ENCODE measurements around the gene ITGB1BP1. TPM values are rescaled to one million over a fixed set of nuclear protein-coding genes. Genes with fewer than 3 reads are reported as not detected.
"Not testable (repeated sequence)": the region's sequence is repeated elsewhere in the genome, so short reads cannot be mapped to it uniquely, and the experiment has no call there.

The ITGB1BP1 gene
- total RNA-seq, 1 experiment from 2014 or later: 32.7 TPM

DNA sequence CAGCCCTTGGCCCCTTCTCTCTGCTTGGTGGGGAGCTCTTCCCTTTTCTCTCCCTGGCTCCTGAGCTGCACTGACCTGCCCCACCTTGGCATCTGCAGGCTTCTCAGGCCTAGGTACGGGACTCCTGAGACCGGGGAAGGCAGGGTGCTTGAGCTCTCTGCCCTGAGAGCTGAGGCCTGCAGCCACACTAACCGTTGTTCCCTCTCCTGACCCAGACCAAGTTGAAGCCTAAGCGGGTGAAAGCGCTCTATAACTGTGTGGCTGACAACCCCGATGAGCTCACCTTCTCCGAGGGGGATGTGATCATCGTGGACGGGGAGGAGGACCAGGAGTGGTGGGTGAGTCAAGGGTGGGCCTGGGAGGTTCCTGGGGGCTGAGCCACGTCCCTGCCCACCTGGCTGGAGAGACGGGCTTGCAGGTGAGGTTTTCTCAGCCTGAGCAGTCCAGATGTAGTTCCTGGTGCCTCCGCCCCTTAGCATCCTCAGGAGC, 22.2 kb downstream of the ITGB1BP1 start (continued):
- TF ChIP-seq, protein P1, sequence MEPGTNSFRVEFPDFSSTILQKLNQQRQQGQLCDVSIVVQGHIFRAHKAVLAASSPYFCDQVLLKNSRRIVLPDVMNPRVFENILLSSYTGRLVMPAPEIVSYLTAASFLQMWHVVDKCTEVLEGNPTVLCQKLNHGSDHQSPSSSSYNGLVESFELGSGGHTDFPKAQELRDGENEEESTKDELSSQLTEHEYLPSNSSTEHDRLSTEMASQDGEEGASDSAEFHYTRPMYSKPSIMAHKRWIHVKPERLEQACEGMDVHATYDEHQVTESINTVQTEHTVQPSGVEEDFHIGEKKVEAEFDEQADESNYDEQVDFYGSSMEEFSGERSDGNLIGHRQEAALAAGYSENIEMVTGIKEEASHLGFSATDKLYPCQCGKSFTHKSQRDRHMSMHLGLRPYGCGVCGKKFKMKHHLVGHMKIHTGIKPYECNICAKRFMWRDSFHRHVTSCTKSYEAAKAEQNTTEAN (CRISPR knock-in tag; IDR thresholded peaks at IDR 0.05): no peak
- no peak for TF ChIP-seq ZNF138 (CRISPR knock-in tag; conservative IDR thresholded peaks at IDR 0.05)

DNA sequence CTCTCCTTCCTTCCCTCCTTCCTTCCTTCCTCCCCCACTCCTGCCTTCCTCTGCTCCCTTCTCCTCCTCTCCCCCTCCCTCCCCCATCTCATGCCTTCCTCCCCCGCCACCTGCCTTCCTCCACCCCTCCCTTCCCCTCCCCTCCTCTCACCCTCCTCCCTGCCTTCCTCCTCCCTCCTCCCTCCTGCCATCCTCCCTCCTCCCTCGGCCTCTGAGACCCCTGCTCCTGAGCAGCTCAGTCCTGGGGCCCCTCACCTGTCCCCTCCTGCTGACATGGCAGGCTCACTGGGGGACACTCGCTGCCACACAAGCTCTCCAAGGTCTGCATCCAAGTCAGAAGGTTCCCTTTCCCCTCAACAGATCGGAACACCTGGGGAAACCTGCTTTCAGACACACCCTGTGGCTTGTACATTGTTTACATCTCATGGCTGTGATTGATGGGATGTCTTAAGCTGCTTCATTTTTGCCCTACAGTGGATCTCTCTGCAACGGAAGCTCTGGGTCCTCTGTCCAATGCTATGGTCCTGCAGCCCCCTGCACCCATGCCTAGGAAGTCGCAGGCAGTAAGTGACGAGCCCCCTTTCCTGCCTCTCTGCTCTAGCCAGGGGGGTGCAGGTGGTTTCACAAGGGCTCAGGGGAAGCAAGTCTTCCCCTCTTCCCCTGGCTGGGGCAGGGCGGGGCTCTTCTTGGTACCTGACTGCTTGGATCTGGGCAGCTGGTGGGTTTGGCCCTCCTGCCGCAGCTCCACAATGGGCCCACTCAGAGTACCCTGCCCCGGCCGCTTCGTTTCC, 22.9 kb downstream of the ITGB1BP1 start:
- peak; percentile 85; the same call in 1 of the 2 replicates for TF ChIP-seq ZNF263 (CRISPR knock-in tag; IDR thresholded peaks at IDR 0.05; ENCODE audit: low read depth)
- TF ChIP-seq JUN (CRISPR knock-in tag; IDR thresholded peaks at IDR 0.05): no peak
- H3K4me1 Mint-ChIP-seq: peaks cover 11% of the 10 kb centered on the region
- ChIA-PET POLR2A (interaction anchor here (1.2 kb wide), 1 partner anchor 22 kb away, joined by 3 read pairs; no protein-coding TSS in a partner anchor), CTCF (interaction anchor here (0.9 to 3.3 kb wide), 7 partner anchors 22 to 289 kb away, joined by 3 to 10 read pairs (median 4); partner anchors contain the start of gene ITGB1BP1)
- no peaks in the 10 kb centered on the region for H3K27me3 Mint-ChIP-seq (ENCODE audit: low read depth)
- no peak overlapping the region; the same call in 1 of the 2 replicates for H3K27ac Mint-ChIP-seq
- peaks cover 7% of the 10 kb centered on the region for H3K36me3 Mint-ChIP-seq
- no peaks in the 10 kb centered on the region for H3K9me3 Mint-ChIP-seq
- DNase-seq (ENCODE audit: low spot score) (no peak), ATAC-seq (no peak)
- H3K4me3 Mint-ChIP-seq: no peak overlapping the region

DNA sequence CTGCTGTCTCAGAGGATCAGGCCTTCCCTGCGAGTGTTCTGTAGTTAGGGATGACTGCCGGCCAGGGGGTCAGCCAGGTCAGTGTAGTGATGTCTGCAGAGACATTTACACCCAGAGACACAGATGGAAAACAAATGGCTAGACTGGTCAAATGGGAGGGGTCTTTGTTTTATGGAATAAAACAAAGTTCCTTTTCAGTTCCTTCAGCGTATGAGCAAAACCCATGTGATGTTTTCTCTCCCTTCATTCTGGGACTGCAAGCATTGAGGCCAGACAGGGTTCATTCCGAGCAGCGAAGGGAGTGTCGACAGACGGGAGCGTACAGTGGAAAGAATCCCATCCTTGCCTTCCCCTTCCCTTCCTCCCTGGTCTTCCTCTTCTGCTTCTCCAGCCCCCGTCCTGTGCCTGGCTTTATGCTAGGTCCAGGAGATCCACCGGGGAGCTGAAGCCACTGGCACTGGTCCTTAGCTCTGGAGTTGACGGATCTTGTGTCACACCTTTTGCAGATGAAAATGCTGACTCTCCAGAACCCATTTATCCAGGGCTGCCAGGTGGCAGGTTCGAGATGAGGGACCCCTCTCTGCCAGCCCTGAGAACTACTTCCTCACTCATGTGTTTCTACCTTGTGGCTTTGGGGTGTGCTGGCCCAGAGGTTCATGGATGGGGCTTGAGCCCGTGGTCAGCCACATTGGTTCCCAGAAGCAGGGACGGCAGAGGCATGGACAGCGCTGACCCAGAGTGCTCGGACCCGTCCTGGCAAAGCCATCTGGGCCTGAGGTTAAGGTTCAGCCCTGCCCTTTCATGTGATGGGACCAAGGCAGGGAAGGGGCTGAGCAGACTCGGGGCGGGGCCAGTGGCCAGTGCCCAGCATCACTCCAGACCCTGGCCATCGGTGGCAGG, 24.2 kb downstream of the ITGB1BP1 start:
- Mint-ChIP-seq H3K27ac (no peak overlapping the region; the same call in 1 of the 2 replicates), H3K9me3 (no peaks in the 10 kb centered on the region), H3K4me3 (no peak overlapping the region), H3K4me1 (peaks cover 11% of the 10 kb centered on the region), H3K27me3 (ENCODE audit: low read depth) (no peaks in the 10 kb centered on the region), H3K36me3 (peaks cover 7% of the 10 kb centered on the region)
- ChIA-PET CTCF (interaction anchor here (1.6 to 3.3 kb wide), 2 partner anchors 256 to 261 kb away, joined by 4 to 10 read pairs; no protein-coding TSS in a partner anchor), POLR2A (no interaction called here)
- no peak for DNase-seq (ENCODE audit: low spot score)
- TF ChIP-seq, protein P2, sequence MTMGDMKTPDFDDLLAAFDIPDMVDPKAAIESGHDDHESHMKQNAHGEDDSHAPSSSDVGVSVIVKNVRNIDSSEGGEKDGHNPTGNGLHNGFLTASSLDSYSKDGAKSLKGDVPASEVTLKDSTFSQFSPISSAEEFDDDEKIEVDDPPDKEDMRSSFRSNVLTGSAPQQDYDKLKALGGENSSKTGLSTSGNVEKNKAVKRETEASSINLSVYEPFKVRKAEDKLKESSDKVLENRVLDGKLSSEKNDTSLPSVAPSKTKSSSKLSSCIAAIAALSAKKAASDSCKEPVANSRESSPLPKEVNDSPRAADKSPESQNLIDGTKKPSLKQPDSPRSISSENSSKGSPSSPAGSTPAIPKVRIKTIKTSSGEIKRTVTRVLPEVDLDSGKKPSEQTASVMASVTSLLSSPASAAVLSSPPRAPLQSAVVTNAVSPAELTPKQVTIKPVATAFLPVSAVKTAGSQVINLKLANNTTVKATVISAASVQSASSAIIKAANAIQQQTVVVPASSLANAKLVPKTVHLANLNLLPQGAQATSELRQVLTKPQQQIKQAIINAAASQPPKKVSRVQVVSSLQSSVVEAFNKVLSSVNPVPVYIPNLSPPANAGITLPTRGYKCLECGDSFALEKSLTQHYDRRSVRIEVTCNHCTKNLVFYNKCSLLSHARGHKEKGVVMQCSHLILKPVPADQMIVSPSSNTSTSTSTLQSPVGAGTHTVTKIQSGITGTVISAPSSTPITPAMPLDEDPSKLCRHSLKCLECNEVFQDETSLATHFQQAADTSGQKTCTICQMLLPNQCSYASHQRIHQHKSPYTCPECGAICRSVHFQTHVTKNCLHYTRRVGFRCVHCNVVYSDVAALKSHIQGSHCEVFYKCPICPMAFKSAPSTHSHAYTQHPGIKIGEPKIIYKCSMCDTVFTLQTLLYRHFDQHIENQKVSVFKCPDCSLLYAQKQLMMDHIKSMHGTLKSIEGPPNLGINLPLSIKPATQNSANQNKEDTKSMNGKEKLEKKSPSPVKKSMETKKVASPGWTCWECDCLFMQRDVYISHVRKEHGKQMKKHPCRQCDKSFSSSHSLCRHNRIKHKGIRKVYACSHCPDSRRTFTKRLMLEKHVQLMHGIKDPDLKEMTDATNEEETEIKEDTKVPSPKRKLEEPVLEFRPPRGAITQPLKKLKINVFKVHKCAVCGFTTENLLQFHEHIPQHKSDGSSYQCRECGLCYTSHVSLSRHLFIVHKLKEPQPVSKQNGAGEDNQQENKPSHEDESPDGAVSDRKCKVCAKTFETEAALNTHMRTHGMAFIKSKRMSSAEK (CRISPR knock-in tag; IDR thresholded peaks at IDR 0.05; ENCODE audit: borderline replicate concordance): no peak
- TF ChIP-seq ZNF138 (CRISPR knock-in tag; conservative IDR thresholded peaks at IDR 0.05) (no peak), TCF7 (CRISPR knock-in tag; IDR thresholded peaks at IDR 0.05; ENCODE audit: low read depth) (no peak), MXD4 (CRISPR knock-in tag; IDR thresholded peaks at IDR 0.05; ENCODE audit: borderline replicate concordance) (no peak), ZNF423 (CRISPR knock-in tag; IDR thresholded peaks at IDR 0.05) (no peak)
- TF ChIP-seq, protein P3, sequence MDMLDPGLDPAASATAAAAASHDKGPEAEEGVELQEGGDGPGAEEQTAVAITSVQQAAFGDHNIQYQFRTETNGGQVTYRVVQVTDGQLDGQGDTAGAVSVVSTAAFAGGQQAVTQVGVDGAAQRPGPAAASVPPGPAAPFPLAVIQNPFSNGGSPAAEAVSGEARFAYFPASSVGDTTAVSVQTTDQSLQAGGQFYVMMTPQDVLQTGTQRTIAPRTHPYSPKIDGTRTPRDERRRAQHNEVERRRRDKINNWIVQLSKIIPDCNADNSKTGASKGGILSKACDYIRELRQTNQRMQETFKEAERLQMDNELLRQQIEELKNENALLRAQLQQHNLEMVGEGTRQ (CRISPR knock-in tag; IDR thresholded peaks at IDR 0.05): no peak
- TF ChIP-seq, protein P4, sequence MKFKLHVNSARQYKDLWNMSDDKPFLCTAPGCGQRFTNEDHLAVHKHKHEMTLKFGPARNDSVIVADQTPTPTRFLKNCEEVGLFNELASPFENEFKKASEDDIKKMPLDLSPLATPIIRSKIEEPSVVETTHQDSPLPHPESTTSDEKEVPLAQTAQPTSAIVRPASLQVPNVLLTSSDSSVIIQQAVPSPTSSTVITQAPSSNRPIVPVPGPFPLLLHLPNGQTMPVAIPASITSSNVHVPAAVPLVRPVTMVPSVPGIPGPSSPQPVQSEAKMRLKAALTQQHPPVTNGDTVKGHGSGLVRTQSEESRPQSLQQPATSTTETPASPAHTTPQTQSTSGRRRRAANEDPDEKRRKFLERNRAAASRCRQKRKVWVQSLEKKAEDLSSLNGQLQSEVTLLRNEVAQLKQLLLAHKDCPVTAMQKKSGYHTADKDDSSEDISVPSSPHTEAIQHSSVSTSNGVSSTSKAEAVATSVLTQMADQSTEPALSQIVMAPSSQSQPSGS (CRISPR knock-in tag; IDR thresholded peaks at IDR 0.05; ENCODE audit: borderline replicate concordance, low read depth): no peak
- TF ChIP-seq, protein P5, sequence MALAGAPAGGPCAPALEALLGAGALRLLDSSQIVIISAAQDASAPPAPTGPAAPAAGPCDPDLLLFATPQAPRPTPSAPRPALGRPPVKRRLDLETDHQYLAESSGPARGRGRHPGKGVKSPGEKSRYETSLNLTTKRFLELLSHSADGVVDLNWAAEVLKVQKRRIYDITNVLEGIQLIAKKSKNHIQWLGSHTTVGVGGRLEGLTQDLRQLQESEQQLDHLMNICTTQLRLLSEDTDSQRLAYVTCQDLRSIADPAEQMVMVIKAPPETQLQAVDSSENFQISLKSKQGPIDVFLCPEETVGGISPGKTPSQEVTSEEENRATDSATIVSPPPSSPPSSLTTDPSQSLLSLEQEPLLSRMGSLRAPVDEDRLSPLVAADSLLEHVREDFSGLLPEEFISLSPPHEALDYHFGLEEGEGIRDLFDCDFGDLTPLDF (CRISPR knock-in tag; IDR thresholded peaks at IDR 0.05): no peak
- TF ChIP-seq, protein P6, sequence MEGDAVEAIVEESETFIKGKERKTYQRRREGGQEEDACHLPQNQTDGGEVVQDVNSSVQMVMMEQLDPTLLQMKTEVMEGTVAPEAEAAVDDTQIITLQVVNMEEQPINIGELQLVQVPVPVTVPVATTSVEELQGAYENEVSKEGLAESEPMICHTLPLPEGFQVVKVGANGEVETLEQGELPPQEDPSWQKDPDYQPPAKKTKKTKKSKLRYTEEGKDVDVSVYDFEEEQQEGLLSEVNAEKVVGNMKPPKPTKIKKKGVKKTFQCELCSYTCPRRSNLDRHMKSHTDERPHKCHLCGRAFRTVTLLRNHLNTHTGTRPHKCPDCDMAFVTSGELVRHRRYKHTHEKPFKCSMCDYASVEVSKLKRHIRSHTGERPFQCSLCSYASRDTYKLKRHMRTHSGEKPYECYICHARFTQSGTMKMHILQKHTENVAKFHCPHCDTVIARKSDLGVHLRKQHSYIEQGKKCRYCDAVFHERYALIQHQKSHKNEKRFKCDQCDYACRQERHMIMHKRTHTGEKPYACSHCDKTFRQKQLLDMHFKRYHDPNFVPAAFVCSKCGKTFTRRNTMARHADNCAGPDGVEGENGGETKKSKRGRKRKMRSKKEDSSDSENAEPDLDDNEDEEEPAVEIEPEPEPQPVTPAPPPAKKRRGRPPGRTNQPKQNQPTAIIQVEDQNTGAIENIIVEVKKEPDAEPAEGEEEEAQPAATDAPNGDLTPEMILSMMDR (IDR thresholded peaks at IDR 0.05): no peak
- TF ChIP-seq, protein P7, sequence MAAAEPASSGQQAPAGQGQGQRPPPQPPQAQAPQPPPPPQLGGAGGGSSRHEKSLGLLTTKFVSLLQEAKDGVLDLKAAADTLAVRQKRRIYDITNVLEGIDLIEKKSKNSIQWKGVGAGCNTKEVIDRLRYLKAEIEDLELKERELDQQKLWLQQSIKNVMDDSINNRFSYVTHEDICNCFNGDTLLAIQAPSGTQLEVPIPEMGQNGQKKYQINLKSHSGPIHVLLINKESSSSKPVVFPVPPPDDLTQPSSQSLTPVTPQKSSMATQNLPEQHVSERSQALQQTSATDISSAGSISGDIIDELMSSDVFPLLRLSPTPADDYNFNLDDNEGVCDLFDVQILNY (CRISPR knock-in tag; IDR thresholded peaks at IDR 0.05): no peak
- no peak for ATAC-seq

DNA sequence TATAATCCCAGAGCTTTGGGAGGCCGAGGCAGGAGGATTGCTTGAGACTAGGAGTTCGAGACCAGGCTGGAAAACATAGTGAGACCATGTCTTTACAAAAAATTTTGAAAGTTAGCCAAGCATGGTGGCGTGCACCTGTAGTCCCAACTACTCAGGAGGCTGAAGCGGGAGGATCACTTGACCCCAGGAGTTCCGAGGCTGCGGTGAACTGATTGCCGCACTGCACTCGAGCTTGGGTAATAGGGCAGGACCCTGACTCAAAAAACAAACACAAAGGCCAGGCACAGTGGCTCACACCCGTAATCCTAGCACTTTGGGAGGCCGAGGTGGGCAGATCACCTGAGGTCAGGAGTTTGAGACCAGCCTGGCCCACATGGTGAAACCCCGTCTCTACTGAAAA, 25.1 kb downstream of the ITGB1BP1 start:
- H3K9me3 Mint-ChIP-seq; ATAC-seq; H3K36me3 Mint-ChIP-seq; H3K27ac Mint-ChIP-seq; H3K27me3 Mint-ChIP-seq (ENCODE audit: low read depth); H3K4me3 Mint-ChIP-seq; DNase-seq (ENCODE audit: low spot score); POLR2A ChIA-PET; CTCF ChIA-PET: not testable (repeated sequence)
- H3K4me1 Mint-ChIP-seq: peaks cover 15% of the 10 kb centered on the region
